RWPE1 (cell line): ENCODE results near the gene DUSP9.

Experiments
- CTCF ChIA-PET: fragments of 350-600 bp; sonication (Branson Sonifier 250); formaldehyde crosslinking; extraction: SDS; loops from one replicate; lab custom pipeline; 2021; lab: Yijun Ruan, JAX
- POLR2A ChIA-PET: fragments of 400-600 bp; formaldehyde crosslinking; extraction: SDS; loops from one replicate; lab custom pipeline; 2020; ENCODE audit warnings: antibody characterized with exemption; ENCODE audit not compliant: low non-redundant PET; lab: Yijun Ruan, JAX
- DNase-seq: peaks from one replicate; pipeline ENCODE4 v3.0.0; 2012; ENCODE audit warnings: low spot score
- H3K27ac ChIP-seq: fragments of 450-650 bp; 2 replicates; pipeline ENCODE4 v1.5.1; 2017
- TF ChIP-seq, protein P1 (sequence below): fragments of 450-650 bp; conservative IDR thresholded peaks from 2 replicates; pipeline ENCODE4 v1.5.1; 2017; ENCODE audit warnings: low read depth, mild to moderate bottlenecking

DUSP9 gene

GRCh38 chrX:153621949-153622598 is 24.9 kb upstream of the DUSP9 start:
- no peak for DNase-seq
- ChIA-PET POLR2A (no interaction called here), CTCF (no interaction called here)
- TF ChIP-seq, protein P1, sequence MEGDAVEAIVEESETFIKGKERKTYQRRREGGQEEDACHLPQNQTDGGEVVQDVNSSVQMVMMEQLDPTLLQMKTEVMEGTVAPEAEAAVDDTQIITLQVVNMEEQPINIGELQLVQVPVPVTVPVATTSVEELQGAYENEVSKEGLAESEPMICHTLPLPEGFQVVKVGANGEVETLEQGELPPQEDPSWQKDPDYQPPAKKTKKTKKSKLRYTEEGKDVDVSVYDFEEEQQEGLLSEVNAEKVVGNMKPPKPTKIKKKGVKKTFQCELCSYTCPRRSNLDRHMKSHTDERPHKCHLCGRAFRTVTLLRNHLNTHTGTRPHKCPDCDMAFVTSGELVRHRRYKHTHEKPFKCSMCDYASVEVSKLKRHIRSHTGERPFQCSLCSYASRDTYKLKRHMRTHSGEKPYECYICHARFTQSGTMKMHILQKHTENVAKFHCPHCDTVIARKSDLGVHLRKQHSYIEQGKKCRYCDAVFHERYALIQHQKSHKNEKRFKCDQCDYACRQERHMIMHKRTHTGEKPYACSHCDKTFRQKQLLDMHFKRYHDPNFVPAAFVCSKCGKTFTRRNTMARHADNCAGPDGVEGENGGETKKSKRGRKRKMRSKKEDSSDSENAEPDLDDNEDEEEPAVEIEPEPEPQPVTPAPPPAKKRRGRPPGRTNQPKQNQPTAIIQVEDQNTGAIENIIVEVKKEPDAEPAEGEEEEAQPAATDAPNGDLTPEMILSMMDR, result no peak
- H3K27ac ChIP-seq, result no peak overlapping the region

DNA sequence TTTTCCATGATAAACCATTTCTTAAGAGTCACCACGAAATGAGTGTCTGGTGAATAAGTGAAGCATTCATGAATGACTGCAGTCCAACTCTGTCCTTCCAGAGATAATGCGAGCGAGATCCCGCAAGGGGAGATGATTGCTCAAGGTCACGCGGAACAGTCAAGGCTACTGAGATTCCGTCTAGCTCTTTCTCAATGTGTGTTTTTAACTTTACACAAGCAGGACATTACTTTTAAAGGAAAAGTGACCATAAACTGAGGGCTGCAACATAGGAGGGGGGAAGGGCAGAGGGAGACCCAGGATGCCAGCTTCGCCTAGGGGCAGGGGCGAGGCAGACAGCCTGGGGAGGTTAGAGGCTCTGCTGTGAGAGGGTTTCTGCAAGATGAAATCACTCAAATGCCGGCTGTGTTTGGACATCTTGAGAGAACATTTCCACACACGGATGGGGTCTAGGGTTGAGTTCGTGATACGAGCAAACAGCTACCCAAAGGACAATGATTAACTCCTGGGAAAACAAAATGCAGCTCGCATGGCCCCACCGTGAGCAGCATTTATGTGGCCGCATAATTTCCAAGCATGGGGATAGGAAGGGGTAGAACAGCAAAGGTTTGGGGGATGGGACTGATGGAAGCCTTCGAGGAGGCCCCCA is 24.2 kb upstream of the DUSP9 start:
- H3K27ac ChIP-seq, result no peak overlapping the region
- ChIA-PET POLR2A (no interaction called here), CTCF (no interaction called here)
- DNase-seq, result no peak
- TF ChIP-seq, protein P1, result no peak

- CTCF ChIA-PET, result no interaction called here
- TF ChIP-seq, protein P1, result no peak
Measured at GRCh38 chrX:153623310-153624029, 23.5 kb upstream of the DUSP9 start.

DNA sequence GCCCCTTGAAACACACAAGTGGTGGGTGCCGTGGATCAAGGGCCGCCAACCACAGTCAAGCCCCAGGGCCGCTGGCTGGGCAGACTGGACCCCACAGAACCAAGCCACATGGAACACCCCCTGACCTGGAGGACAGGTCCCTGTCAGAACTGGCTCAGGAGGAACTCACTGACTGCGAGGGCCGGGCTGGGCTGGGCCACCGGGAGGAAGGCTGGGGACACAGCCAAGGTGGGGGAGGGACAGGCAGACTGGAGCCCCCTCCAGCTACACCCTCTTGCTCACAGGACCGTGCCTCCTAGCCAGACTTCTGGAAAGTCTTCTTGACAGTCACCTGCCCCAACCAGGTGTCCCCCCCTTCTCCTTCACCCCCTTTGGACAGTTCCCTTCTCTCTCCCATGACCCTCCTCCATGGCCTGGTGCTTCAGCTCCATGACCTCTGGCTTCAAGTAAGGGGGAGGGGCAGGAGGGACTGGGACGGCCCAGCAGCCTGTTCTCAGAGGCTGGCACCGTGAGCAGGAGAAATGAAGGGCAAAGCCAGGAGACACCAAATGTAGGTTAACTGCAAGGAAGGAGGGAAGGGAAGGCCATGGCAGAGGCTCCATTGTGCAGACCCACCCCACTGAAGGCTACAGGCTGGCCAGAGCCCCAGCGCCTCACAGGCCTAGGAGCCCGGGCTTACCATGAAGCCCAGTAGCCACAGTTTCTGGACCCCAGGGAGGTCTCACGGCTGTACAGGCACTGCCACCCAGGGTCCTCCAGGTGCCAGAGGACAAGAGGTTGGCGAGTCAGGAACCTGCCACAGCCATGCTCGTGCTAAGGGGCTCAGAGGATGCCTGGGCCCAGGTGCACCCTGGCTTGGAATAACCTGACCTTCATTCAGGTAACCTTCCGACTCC is 22.6 kb upstream of the DUSP9 start:
- TF ChIP-seq, protein P1, result no peak

More at GRCh38 chrX:153623310-153624029, 23.5 kb upstream of the DUSP9 start:
- POLR2A ChIA-PET, result no interaction called here
- no peak overlapping the region for H3K27ac ChIP-seq
- DNase-seq, result no peak

GRCh38 chrX:153625271-153626024 is 21.6 kb upstream of the DUSP9 start:
- no peak for DNase-seq
- TF ChIP-seq, protein P1, result no peak
- ChIA-PET CTCF (no interaction called here), POLR2A (no interaction called here)
- H3K27ac ChIP-seq, result no peak overlapping the region

More for the DNA sequence above, 22.6 kb upstream of the DUSP9 start:
- ChIA-PET CTCF (no interaction called here), POLR2A (no interaction called here)
- no peak for DNase-seq
- H3K27ac ChIP-seq, result no peak overlapping the region
